RWPE2 (cell line): Measurements from ENCODE around the gene FANCC.

ENCODE experiments used
- ATAC-seq: fragments of 200-7000 bp; cut with Tn5 transposase; 3 replicates; pipeline ENCODE4 v1.9.1; 2021; ENCODE audit warnings: low read depth
- DNase-seq: peaks from one replicate; pipeline ENCODE4 v3.0.0-alpha.2; 2020; ENCODE audit warnings: low spot score
- H3K27ac ChIP-seq: fragments of 450-650 bp; 2 replicates; pipeline ENCODE4 v1.5.1; 2017; ENCODE audit warnings: mild to moderate bottlenecking; ENCODE audit not compliant: poor library complexity, severe bottlenecking
- H3K27me3 ChIP-seq: fragments of 250-450 bp; sonication (Bioruptor Pico); 2 replicates; pipeline ENCODE4 v1.5.1; 2021; ENCODE audit warnings: mild to moderate bottlenecking, moderate library complexity; ENCODE audit not compliant: insufficient read depth, poor library complexity, severe bottlenecking
- H3K36me3 ChIP-seq: fragments of 250-450 bp; sonication (Bioruptor Pico); 2 replicates; pipeline ENCODE4 v1.5.1; 2020; ENCODE audit warnings: low read depth, mild to moderate bottlenecking, moderate library complexity
- H3K4me1 ChIP-seq: fragments of 250-450 bp; sonication (Bioruptor Pico); 2 replicates; pipeline ENCODE4 v1.5.1; 2021; ENCODE audit warnings: mild to moderate bottlenecking, moderate library complexity; ENCODE audit not compliant: insufficient read depth, poor library complexity, severe bottlenecking
- H3K4me3 ChIP-seq: fragments of 250-450 bp; sonication (Bioruptor Pico); 2 replicates; pipeline ENCODE4 v1.5.1; 2021; ENCODE audit warnings: mild to moderate bottlenecking, moderate library complexity; ENCODE audit not compliant: severe bottlenecking
- H3K9me3 ChIP-seq: fragments of 250-450 bp; sonication (Bioruptor Pico); 2 replicates; pipeline ENCODE4 v1.5.1; 2021; ENCODE audit warnings: mild to moderate bottlenecking, moderate library complexity; ENCODE audit not compliant: severe bottlenecking
- TF ChIP-seq, protein P1 (sequence below): fragments of 450-650 bp; IDR thresholded peaks from one replicate; pipeline ENCODE4 v1.5.1; 2017; ENCODE audit warnings: mild to moderate bottlenecking, moderate library complexity; ENCODE audit not compliant: poor library complexity, severe bottlenecking

Gene FANCC

GRCh38 chr9:95135756-95136155 is 181.8 kb downstream of the FANCC start:
- no peaks in the 10 kb centered on the region for H3K9me3 ChIP-seq
- H3K27me3 ChIP-seq: no peaks in the 10 kb centered on the region
- TF ChIP-seq, protein P1, sequence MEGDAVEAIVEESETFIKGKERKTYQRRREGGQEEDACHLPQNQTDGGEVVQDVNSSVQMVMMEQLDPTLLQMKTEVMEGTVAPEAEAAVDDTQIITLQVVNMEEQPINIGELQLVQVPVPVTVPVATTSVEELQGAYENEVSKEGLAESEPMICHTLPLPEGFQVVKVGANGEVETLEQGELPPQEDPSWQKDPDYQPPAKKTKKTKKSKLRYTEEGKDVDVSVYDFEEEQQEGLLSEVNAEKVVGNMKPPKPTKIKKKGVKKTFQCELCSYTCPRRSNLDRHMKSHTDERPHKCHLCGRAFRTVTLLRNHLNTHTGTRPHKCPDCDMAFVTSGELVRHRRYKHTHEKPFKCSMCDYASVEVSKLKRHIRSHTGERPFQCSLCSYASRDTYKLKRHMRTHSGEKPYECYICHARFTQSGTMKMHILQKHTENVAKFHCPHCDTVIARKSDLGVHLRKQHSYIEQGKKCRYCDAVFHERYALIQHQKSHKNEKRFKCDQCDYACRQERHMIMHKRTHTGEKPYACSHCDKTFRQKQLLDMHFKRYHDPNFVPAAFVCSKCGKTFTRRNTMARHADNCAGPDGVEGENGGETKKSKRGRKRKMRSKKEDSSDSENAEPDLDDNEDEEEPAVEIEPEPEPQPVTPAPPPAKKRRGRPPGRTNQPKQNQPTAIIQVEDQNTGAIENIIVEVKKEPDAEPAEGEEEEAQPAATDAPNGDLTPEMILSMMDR: no peak
- H3K4me1 ChIP-seq: no peaks in the 10 kb centered on the region
- no peak overlapping the region for H3K27ac ChIP-seq
- no peaks in the 10 kb centered on the region for H3K36me3 ChIP-seq
- ATAC-seq: no peak
- no peak for DNase-seq
- H3K4me3 ChIP-seq: no peak overlapping the region

GRCh38 chr9:95134457-95134881 is 183.0 kb downstream of the FANCC start:
- no peaks in the 10 kb centered on the region for H3K9me3 ChIP-seq
- H3K27ac ChIP-seq: no peak overlapping the region
- TF ChIP-seq, protein P1: no peak
- H3K4me3 ChIP-seq: no peak overlapping the region
- ATAC-seq: no peak
- no peaks in the 10 kb centered on the region for H3K27me3 ChIP-seq
- H3K4me1 ChIP-seq: no peaks in the 10 kb centered on the region
- DNase-seq: no peak
- H3K36me3 ChIP-seq: no peaks in the 10 kb centered on the region

GRCh38 chr9:95133325-95133705 is 184.2 kb downstream of the FANCC start:
- Histone ChIP-seq H3K9me3 (no peaks in the 10 kb centered on the region), H3K27me3 (no peaks in the 10 kb centered on the region), H3K4me3 (no peak overlapping the region), H3K27ac (no peak overlapping the region), H3K36me3 (no peaks in the 10 kb centered on the region), H3K4me1 (no peaks in the 10 kb centered on the region)
- DNase-seq: no peak
- no peak for ATAC-seq
- TF ChIP-seq, protein P1: no peak

DNA sequence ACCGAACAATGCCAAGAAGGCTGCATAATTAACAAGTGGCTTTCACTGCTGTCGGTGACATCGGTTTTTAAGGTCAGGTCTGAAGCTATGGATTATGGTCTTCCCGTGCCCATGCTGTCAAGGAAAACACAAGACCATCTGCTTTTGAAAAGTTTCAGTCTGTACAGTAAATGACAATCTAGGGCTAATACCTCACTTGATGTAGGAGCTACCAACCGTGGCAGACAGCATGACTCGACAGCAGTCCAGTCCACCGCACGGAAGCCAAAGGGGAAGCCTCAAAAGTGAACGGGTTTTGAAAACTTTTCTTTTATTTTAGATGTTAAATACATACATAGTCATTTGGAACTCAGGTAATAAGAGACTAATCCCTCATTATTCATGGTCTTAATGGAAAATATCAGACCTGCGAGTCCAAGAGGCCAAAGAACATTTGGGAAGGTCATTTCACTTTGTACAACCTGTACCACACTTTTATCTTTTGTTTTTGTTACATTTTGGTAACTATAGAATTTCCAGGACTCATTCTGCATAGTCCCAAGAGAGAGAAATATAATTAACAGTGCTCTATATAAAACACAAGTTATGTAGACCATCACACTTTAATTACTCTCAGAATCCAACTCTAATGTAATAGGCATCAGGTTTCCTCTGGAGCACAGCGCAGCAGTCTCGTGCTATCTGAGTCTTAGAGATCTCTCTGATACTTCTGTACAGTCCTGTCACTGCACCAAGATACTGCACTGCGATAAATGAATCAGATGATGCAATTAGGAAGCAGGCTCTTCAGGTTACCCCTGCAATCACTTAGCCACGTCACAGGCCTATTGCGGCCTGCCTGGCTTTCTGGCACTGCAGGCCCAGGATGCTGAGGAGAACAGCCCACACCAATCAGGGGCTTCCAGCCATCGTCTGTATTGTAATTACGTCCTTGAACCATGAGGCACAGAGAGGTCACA is 184.9 kb downstream of the FANCC start:
- no peak overlapping the region for H3K27ac ChIP-seq
- no peak for DNase-seq
- no peak for ATAC-seq
- no peak overlapping the region for H3K4me3 ChIP-seq
- TF ChIP-seq, protein P1: no peak
- H3K4me1 ChIP-seq: peaks cover 5% of the 10 kb centered on the region
- H3K36me3 ChIP-seq: 0 out of 2 replicates have a peak, but pooled peaks cover 3% of the 10 kb centered on the region
- no peaks in the 10 kb centered on the region for H3K27me3 ChIP-seq
- no peaks in the 10 kb centered on the region for H3K9me3 ChIP-seq
